DOHH2 (cell line): ENCODE measurements around the gene FAN1.

ENCODE experiments used
- EZH2phosphoT487 ChIP-seq: fragments of 200-600 bp; sonication (generic); IDR thresholded peaks from 2 replicates; pipeline ENCODE4 v1.6.1; 2017; ENCODE audit warnings: borderline replicate concordance, mild to moderate bottlenecking, antibody characterized with exemption, low read length, moderate library complexity, mixed read lengths
- TF ChIP-seq, protein P1 (sequence below): fragments of 200-600 bp; sonication (generic); IDR thresholded peaks from one replicate; pipeline ENCODE4 v1.5.1; 2014; ENCODE audit warnings: antibody characterized with exemption, mild to moderate bottlenecking, low read depth, low read length; ENCODE audit not compliant: poor library complexity, severe bottlenecking

GRCh38 chr15:30925686-30926085 is 22.0 kb downstream of the FAN1 start:
- TF ChIP-seq, protein P1, sequence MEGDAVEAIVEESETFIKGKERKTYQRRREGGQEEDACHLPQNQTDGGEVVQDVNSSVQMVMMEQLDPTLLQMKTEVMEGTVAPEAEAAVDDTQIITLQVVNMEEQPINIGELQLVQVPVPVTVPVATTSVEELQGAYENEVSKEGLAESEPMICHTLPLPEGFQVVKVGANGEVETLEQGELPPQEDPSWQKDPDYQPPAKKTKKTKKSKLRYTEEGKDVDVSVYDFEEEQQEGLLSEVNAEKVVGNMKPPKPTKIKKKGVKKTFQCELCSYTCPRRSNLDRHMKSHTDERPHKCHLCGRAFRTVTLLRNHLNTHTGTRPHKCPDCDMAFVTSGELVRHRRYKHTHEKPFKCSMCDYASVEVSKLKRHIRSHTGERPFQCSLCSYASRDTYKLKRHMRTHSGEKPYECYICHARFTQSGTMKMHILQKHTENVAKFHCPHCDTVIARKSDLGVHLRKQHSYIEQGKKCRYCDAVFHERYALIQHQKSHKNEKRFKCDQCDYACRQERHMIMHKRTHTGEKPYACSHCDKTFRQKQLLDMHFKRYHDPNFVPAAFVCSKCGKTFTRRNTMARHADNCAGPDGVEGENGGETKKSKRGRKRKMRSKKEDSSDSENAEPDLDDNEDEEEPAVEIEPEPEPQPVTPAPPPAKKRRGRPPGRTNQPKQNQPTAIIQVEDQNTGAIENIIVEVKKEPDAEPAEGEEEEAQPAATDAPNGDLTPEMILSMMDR, result no peak
- TF ChIP-seq EZH2phosphoT487, result no peak
